SK-N-SH (cell line): Measurements from ENCODE around the gene NOL4L. TPM values are rescaled to one million over a fixed set of nuclear protein-coding genes. Genes with fewer than 3 reads are reported as not detected.

ENCODE experiments used
- CTCF ChIA-PET: fragments of 300-600, 350-600 bp; formaldehyde crosslinking; extraction: SDS; loops from one replicate; lab custom pipeline; 2021; lab: Yijun Ruan, JAX
- POLR2A ChIA-PET: fragments of 350-600 bp; sonication (Branson Sonifier 250); formaldehyde crosslinking; extraction: SDS; loops from one replicate; lab custom pipeline; 2020; ENCODE audit warnings: antibody characterized with exemption, inconsistent platforms; lab: Yijun Ruan, JAX
- DNase-seq: peaks from one replicate; pipeline ENCODE4 v3.0.0; 2012
- H2AFZ ChIP-seq: fragments of 200-600 bp; sonication (generic); 2 replicates; pipeline ENCODE4 v1.8.1; 2016; ENCODE audit warnings: antibody characterized with exemption, mild to moderate bottlenecking, low read depth
- H3F3A ChIP-seq: fragments of 200-600 bp; sonication (generic); replicated peaks from 2 replicates; pipeline ENCODE3; 2016; ENCODE audit warnings: antibody characterized with exemption, mild to moderate bottlenecking; ENCODE audit not compliant: insufficient read depth
- H3K27ac ChIP-seq, 2 experiments: fragments of 200-500 bp in 1 of 2; fragments of 200-600 bp in 1 of 2; sonication (Bioruptor generic) in 1 of 2; sonication (generic), shearing (Covaris generic) in 1 of 2; 2 replicates each; pipeline versions ENCODE4 v1.5.1 to v1.6.1; 2014 to 2016; ENCODE audit warnings: low read depth in 2 of 2, inconsistent platforms in 1 of 2, low read length in 1 of 2, mild to moderate bottlenecking in 1 of 2, mixed read lengths in 1 of 2
- H3K27me3 ChIP-seq: fragments of 200-600 bp; sonication (generic), shearing (Covaris generic); 2 replicates; pipeline ENCODE4 v1.6.1; 2016; ENCODE audit warnings: mixed run types; ENCODE audit not compliant: insufficient read depth
- H3K36me3 ChIP-seq, 2 experiments: fragments of 200-500 bp in 1 of 2; fragments of 200-600 bp in 1 of 2; sonication (Bioruptor generic) in 1 of 2; sonication (generic) in 1 of 2; replicated peaks in 1 of 2; 2 replicates each; pipeline versions ENCODE3 to v1.5.1; 2014 to 2016; ENCODE audit warnings: low read length in 1 of 2, mild to moderate bottlenecking in 1 of 2; ENCODE audit not compliant: insufficient read depth in 2 of 2, control insufficient read depth in 1 of 2
- H3K4me1 ChIP-seq, 2 experiments: fragments of 200-500 bp in 1 of 2; fragments of 200-600 bp in 1 of 2; sonication (Bioruptor generic) in 1 of 2; sonication (generic), shearing (Covaris generic) in 1 of 2; 2 replicates each; pipeline versions ENCODE4 v1.5.1 to v1.6.1; 2014 to 2016; ENCODE audit warnings: low read depth in 1 of 2, low read length in 1 of 2, mixed run types in 1 of 2; ENCODE audit not compliant: insufficient read depth in 2 of 2, control insufficient read depth in 1 of 2
- H3K4me2 ChIP-seq: fragments of 200-600 bp; sonication (generic), shearing (Covaris generic); 2 replicates; pipeline ENCODE4 v1.6.1; 2017; ENCODE audit warnings: mixed run types
- H3K4me3 ChIP-seq, 2 experiments: fragments of 200-500 bp in 1 of 2; fragments of 200-600 bp in 1 of 2; sonication (Bioruptor generic) in 1 of 2; sonication (generic), shearing (Covaris generic) in 1 of 2; 2 replicates each; pipeline versions ENCODE4 v1.5.1 to v1.8.1; 2014 to 2016; ENCODE audit warnings: low read depth in 2 of 2, inconsistent platforms in 1 of 2, low read length in 1 of 2, mild to moderate bottlenecking in 1 of 2, mixed read lengths in 1 of 2, moderate library complexity in 1 of 2
- H3K79me2 ChIP-seq: fragments of 200-600 bp; sonication (generic); 2 replicates; pipeline ENCODE4 v1.8.1; 2017; ENCODE audit warnings: mild to moderate bottlenecking; ENCODE audit not compliant: insufficient read depth
- H3K9ac ChIP-seq: fragments of 200-600 bp; sonication (generic); 2 replicates; pipeline ENCODE4 v1.6.1; 2017; ENCODE audit warnings: mixed run types
- H3K9me2 ChIP-seq: fragments of 200-600 bp; sonication (generic); 2 replicates; pipeline ENCODE4 v1.6.1; 2017; ENCODE audit warnings: mixed run types
- H3K9me3 ChIP-seq: fragments of 200-600 bp; sonication (generic); 2 replicates; pipeline ENCODE4 v1.6.1; 2017; ENCODE audit warnings: mixed run types, mild to moderate bottlenecking, moderate library complexity
- H4K20me1 ChIP-seq: fragments of 200-600 bp; sonication (generic); 2 replicates; pipeline ENCODE4 v1.6.1; 2017; ENCODE audit warnings: mild to moderate bottlenecking, mixed run types; ENCODE audit not compliant: insufficient read depth
- CHD2 ChIP-seq: fragments of 150-350 bp; IDR thresholded peaks from 2 replicates; pipeline ENCODE4 v1.6.1; 2018; ENCODE audit warnings: low read length; ENCODE audit not compliant: partially characterized antibody
- ELF1 ChIP-seq: IDR thresholded peaks from 2 replicates; pipeline ENCODE4 v1.4.0; 2012
- EP300 ChIP-seq, 2 experiments: IDR thresholded peaks; 2 replicates each; pipeline versions ENCODE4 v1.4.0 to v1.6.1; 2012; ENCODE audit warnings: borderline replicate concordance in 1 of 2, low read depth in 1 of 2, low read length in 1 of 2
- EZH2phosphoT487 ChIP-seq: fragments of 200-600 bp; sonication (generic); IDR thresholded peaks from 2 replicates; pipeline ENCODE4 v1.6.1; 2017; ENCODE audit warnings: low read depth, mixed run types, mild to moderate bottlenecking, antibody characterized with exemption, moderate library complexity, borderline replicate concordance
- FOSL2 ChIP-seq: IDR thresholded peaks from 2 replicates; pipeline ENCODE4 v1.4.0; 2012; ENCODE audit warnings: low read depth, mild to moderate bottlenecking, moderate library complexity, borderline replicate concordance
- FOXJ3 ChIP-seq: sonication (generic); formaldehyde crosslinking; IDR thresholded peaks from 2 replicates; pipeline ENCODE4 v1.5.1; 2020; ENCODE audit warnings: mild to moderate bottlenecking, missing genetic modification reagents
- GABPA ChIP-seq: IDR thresholded peaks from 2 replicates; pipeline ENCODE4 v1.4.0; 2012; ENCODE audit warnings: low read depth, mild to moderate bottlenecking
- GATA2 ChIP-seq: sonication (generic); formaldehyde crosslinking; IDR thresholded peaks from 2 replicates; pipeline ENCODE4 v1.5.0; 2020; ENCODE audit warnings: mild to moderate bottlenecking, missing genetic modification reagents
- MEF2A ChIP-seq: IDR thresholded peaks from 2 replicates; pipeline ENCODE4 v1.4.0; 2012; ENCODE audit warnings: low read depth, borderline replicate concordance
- NRF1 ChIP-seq: IDR thresholded peaks from 2 replicates; pipeline ENCODE4 v1.6.1; 2012; ENCODE audit warnings: low read depth, mild to moderate bottlenecking, low read length
- PBX3 ChIP-seq: IDR thresholded peaks from 2 replicates; pipeline ENCODE4; 2012
- RCOR1 ChIP-seq: fragments of 150-350 bp; IDR thresholded peaks from 2 replicates; pipeline ENCODE4 v1.6.1; 2017; ENCODE audit warnings: antibody characterized with exemption, low read length
- RFX5 ChIP-seq: IDR thresholded peaks from 2 replicates; pipeline ENCODE4 v1.6.1; 2012; ENCODE audit warnings: mild to moderate bottlenecking, improper control_type of control experiment, low read length
- SMC3 ChIP-seq: IDR thresholded peaks from 2 replicates; pipeline ENCODE4 v1.6.1; 2012; ENCODE audit warnings: low read depth, low read length, improper control_type of control experiment
- TEAD4 ChIP-seq: IDR thresholded peaks from 2 replicates; pipeline ENCODE4 v1.4.0; 2012; ENCODE audit warnings: mild to moderate bottlenecking, borderline replicate concordance; ENCODE audit not compliant: insufficient read depth
- USF1 ChIP-seq: IDR thresholded peaks from 2 replicates; pipeline ENCODE4 v1.4.0; 2012; ENCODE audit warnings: low read depth, borderline replicate concordance
- WGBS: methylation state at CpG from one replicate; pipeline ENCODE4 v1.1.6; 2017; ENCODE audit warnings: low lambda C conversion rate; 5-methylcytosine and 5-hydroxymethylcytosine counted together
- polyA plus RNA-seq, 3 experiments: library from polyadenylated mRNA; depleted of rRNA; stranded (reverse); fragments of >200 nt; gene quantifications; 2 replicates each; pipeline ENCODE4 v1.2.3, GENCODE V29; 2012
- TF ChIP-seq, protein P1 (sequence below): fragments of 200-600 bp; sonication (generic); IDR thresholded peaks from 2 replicates; pipeline ENCODE4 v1.6.1; 2017; ENCODE audit warnings: antibody characterized with exemption, mild to moderate bottlenecking, moderate library complexity
- TF ChIP-seq, protein P2 (sequence below): IDR thresholded peaks from 2 replicates; pipeline ENCODE4 v1.4.0; 2012; ENCODE audit warnings: low read depth

Gene NOL4L
- polyA plus RNA-seq, 1 of the 3 experiments (the other 2 are of a cell fraction), result 14.3 TPM

- H3K4me1 ChIP-seq, result no peaks in the 10 kb centered on the region
- no peaks in the 10 kb centered on the region for H3K9me2 ChIP-seq
- H3K79me2 ChIP-seq, result no peaks in the 10 kb centered on the region
- H3K9ac ChIP-seq, result no peak overlapping the region
- POLR2A ChIA-PET, result no interaction called here
- no peaks in the 10 kb centered on the region for H4K20me1 ChIP-seq
- no peaks in the 10 kb centered on the region for H3K9me3 ChIP-seq
- H3K36me3 ChIP-seq, result no peaks in the 10 kb centered on the region
- H2AFZ ChIP-seq, result no peak overlapping the region
- TF ChIP-seq GATA2 (CRISPR knock-in tag) (no peak), RFX5 (no peak), RCOR1 (no peak)
- no peak overlapping the region for H3K27ac ChIP-seq
- CTCF ChIA-PET, result no interaction called here
- no peak for DNase-seq
- H3K27me3 ChIP-seq, result peaks cover 15% of the 10 kb centered on the region; the same call in 1 of the 2 replicates
- no peak overlapping the region for H3K4me2 ChIP-seq
- WGBS, result 71% methylated on average over 9 of the region's 11 CpGs
- no peaks in the 10 kb centered on the region for H3F3A ChIP-seq
- H3K4me3 ChIP-seq, result no peak overlapping the region
These were observed 17.1 kb upstream of the NOL4L start for GRCh38 chr20:32602273-32602672.

- Histone ChIP-seq H2AFZ (no peak overlapping the region), H3K36me3 (no peaks in the 10 kb centered on the region), H3K27me3 (peaks cover 3% of the 10 kb centered on the region; the same call in 1 of the 2 replicates), H3K9me2 (no peaks in the 10 kb centered on the region), H3K4me2 (no peak overlapping the region), H3F3A (no peaks in the 10 kb centered on the region), H3K9me3 (no peaks in the 10 kb centered on the region), H3K4me3 (no peak overlapping the region), H3K9ac (no peak overlapping the region), H3K79me2 (no peaks in the 10 kb centered on the region), H3K4me1 (no peaks in the 10 kb centered on the region), H4K20me1 (no peaks in the 10 kb centered on the region), H3K27ac (no peak overlapping the region)
- no peak for TF ChIP-seq PBX3
- TF ChIP-seq EZH2phosphoT487, result no peak
- no peak for TF ChIP-seq USF1
- TF ChIP-seq TEAD4, result no peak
- TF ChIP-seq ELF1, result no peak
- POLR2A ChIA-PET, result no interaction called here
- CTCF ChIA-PET, result interaction anchor here (1.3 kb wide), 1 partner anchor 53 kb away, joined by 3 read pairs; no protein-coding TSS in a partner anchor
- WGBS, result 63% methylated on average over 4 of the region's 7 CpGs
- no peak for DNase-seq
These were observed 15.6 kb upstream of the NOL4L start for GRCh38 chr20:32600681-32601237.

DNA sequence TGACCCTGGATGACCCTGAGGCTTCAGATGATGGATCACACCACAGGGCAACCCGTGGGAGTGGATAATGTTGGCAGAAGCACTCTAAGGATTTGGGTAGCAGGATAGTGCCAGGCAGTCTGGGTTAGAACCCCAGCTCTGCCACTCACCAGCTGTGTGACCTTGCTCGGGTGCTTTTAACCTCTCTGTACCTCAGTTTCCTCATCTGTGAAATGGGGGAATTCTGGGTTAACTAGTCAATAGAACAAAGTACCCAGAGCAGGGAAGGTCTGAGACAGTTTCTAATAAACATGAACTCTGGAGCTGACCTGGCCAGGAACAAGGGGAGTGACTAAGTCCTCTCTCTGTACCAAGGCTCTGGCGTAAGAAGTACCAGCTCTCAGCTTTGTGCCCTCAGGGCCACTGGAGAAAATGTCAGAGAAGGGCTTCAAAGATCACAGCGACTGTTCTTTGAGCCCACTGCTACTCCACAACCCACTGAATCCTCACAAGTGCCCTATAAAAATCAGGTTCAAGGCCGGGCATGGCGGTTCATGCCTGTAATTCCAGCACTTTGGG is 14.7 kb upstream of the NOL4L start:
- H3F3A ChIP-seq, result no peaks in the 10 kb centered on the region
- no peaks in the 10 kb centered on the region for H3K4me1 ChIP-seq
- no peak overlapping the region for H3K4me2 ChIP-seq
- DNase-seq, result no peak
- no peaks in the 10 kb centered on the region for H3K9me3 ChIP-seq
- H3K9me2 ChIP-seq, result no peaks in the 10 kb centered on the region
- H3K79me2 ChIP-seq, result no peaks in the 10 kb centered on the region
- 0 out of 2 replicates have a peak, but pooled peaks cover 5% of the 10 kb centered on the region for H3K27me3 ChIP-seq
- no peak overlapping the region for H3K27ac ChIP-seq
- no peaks in the 10 kb centered on the region for H4K20me1 ChIP-seq
- POLR2A ChIA-PET, result interaction anchor here (0.7 kb wide), 1 partner anchor 17 kb away, joined by 3 read pairs; no protein-coding TSS in a partner anchor
- no peak overlapping the region for H3K4me3 ChIP-seq
- no peaks in the 10 kb centered on the region for H3K36me3 ChIP-seq
- no peak for TF ChIP-seq GABPA
- no peak for TF ChIP-seq MEF2A
- no peak for TF ChIP-seq EZH2phosphoT487
- TF ChIP-seq, protein P1, sequence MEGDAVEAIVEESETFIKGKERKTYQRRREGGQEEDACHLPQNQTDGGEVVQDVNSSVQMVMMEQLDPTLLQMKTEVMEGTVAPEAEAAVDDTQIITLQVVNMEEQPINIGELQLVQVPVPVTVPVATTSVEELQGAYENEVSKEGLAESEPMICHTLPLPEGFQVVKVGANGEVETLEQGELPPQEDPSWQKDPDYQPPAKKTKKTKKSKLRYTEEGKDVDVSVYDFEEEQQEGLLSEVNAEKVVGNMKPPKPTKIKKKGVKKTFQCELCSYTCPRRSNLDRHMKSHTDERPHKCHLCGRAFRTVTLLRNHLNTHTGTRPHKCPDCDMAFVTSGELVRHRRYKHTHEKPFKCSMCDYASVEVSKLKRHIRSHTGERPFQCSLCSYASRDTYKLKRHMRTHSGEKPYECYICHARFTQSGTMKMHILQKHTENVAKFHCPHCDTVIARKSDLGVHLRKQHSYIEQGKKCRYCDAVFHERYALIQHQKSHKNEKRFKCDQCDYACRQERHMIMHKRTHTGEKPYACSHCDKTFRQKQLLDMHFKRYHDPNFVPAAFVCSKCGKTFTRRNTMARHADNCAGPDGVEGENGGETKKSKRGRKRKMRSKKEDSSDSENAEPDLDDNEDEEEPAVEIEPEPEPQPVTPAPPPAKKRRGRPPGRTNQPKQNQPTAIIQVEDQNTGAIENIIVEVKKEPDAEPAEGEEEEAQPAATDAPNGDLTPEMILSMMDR, result no peak
- TF ChIP-seq FOSL2, result no peak
- no peak for TF ChIP-seq SMC3
- no peak for TF ChIP-seq NRF1
- TF ChIP-seq ELF1, result no peak
- TF ChIP-seq EP300 (IDR thresholded peaks at IDR 0.05; ENCODE audit: borderline replicate concordance in 1 of 2, low read depth in 1 of 2, low read length in 1 of 2), result no peak
- no peak for TF ChIP-seq FOXJ3 (CRISPR knock-in tag)
- TF ChIP-seq CHD2, result no peak
- TF ChIP-seq, protein P2, sequence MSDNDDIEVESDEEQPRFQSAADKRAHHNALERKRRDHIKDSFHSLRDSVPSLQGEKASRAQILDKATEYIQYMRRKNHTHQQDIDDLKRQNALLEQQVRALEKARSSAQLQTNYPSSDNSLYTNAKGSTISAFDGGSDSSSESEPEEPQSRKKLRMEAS, result no peak
- no peak for TF ChIP-seq RCOR1
- 66% methylated on average over 6 of the region's 6 CpGs for WGBS
- CTCF ChIA-PET, result interaction anchor here (1.3 kb wide), 1 partner anchor 54 kb away, joined by 3 read pairs; no protein-coding TSS in a partner anchor
- H3K9ac ChIP-seq, result no peak overlapping the region
- no peak overlapping the region for H2AFZ ChIP-seq
